Lower leg skin (tissue), 3 donors: ENCODE results near the gene MUC2.

Experiments
- CTCF ChIP-seq, 3 donors: fragments of 450-650 bp; IDR thresholded peaks; one replicate each; pipeline ENCODE4 v1.5.1; 2016; ENCODE audit warnings: antibody characterized with exemption in 3 of 3, mild to moderate bottlenecking in 3 of 3, moderate library complexity in 2 of 3
- POLR2A ChIP-seq, 2 donors: fragments of 450-650 bp; IDR thresholded peaks; one replicate each; pipeline ENCODE4 v1.6.1; 2016 to 2017; ENCODE audit warnings: antibody characterized with exemption in 2 of 2, mild to moderate bottlenecking in 1 of 2, moderate library complexity in 1 of 2

- TF ChIP-seq CTCF (IDR thresholded peaks at IDR 0.05): no peak
- TF ChIP-seq POLR2A (IDR thresholded peaks at IDR 0.05): no peak
Measured at GRCh38 chr11:1062075-1062820, 12.4 kb upstream of the MUC2 start.
